OCI-LY7 (cell line): ENCODE measurements around the gene CDH12.

Experiments
- CTCF ChIP-seq: fragments of 200-600 bp; sonication (generic); conservative IDR thresholded peaks from 2 replicates; pipeline ENCODE4 v1.5.1; 2014; ENCODE audit warnings: mild to moderate bottlenecking, antibody characterized with exemption, low read length, moderate library complexity, mixed read lengths
- EZH2phosphoT487 ChIP-seq: fragments of 200-600 bp; sonication (generic); IDR thresholded peaks from 2 replicates; pipeline ENCODE4 v1.6.1; 2018; ENCODE audit warnings: low read depth, borderline replicate concordance, mild to moderate bottlenecking, mixed run types, antibody characterized with exemption, low read length, moderate library complexity, mixed read lengths

- TF ChIP-seq CTCF (no peak), EZH2phosphoT487 (no peak)
Observed at GRCh38 chr5:22605473-22605872, 247.7 kb downstream of the CDH12 start.
